GM19397 (cell line): ENCODE results near the gene SCUBE1.

ENCODE experiments used
- ATAC-seq: cut with Tn5 transposase; IDR thresholded peaks from one replicate; pipeline ENCODE4 v1.9.1; 2021; ENCODE audit warnings: mild to moderate bottlenecking, moderate library complexity; ENCODE audit not compliant: unreplicated experiment

Gene SCUBE1

DNA sequence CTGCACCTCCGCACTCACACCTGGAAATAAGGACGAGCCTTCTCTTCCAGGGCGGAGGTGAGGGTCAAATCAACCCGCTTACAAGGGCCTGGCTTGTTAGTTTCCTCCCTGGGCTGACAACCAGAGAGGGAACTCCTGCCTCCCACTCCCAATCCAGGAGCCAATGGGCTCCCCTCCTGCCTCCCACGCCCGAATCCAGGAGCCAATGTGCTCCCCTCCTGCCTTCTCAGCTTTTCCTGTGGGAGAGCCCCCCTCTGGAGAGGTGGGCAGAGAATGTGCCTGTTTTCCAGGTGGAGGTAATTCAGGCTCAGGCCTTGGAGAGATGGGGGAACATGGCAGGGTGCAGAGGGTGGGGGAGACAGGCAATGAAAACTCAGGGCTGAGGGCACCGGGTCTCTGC is 102.6 kb downstream of the SCUBE1 start:
- ATAC-seq: no peak

DNA sequence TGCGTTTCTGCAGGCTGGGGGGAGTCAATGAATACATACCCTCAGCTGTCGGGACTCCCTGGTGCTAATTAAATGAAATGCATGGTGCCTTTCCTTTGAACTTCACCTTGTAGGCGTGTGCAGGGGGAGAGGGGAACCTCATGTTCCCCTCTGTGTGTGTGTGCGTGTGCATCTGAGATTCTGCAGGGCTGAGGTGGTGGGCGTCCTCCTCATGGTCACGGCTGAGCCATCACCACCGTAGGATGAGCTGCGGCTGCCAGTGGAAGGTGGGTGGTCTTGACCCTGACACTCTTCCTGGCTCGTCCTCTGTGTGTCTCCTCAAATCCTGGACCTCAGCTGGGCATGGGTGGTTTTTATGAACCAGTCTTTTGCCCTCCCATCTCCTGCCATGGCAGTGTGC is 103.2 kb downstream of the SCUBE1 start:
- no peak for ATAC-seq

DNA sequence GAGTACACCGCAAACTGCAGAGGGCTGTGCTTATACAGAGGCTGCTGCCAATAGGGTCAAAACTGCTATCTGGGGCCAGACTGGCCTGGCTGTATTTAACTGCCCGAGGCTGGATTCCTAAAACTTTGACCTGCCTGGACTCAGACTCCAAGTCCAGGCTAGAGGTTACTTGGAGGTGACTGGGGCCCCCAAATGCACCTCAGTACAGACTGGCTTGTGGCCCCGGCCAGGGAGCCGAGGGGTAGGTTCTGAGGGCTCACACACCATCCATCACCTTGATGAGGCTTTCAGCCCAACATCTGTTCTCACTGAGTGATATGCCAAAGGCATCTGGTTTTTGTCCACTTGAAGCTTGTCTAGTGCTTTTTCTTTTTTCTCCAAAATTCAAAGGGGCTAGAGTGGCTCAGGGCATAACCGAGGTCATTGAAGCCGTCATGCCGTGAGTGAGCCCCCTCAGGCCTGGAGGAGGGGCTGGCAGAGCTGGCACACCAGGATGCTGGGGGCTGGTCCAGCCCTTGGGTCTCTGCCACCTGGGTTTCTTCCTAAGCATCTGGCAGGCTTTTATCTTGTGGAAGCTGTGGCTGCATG is 103.9 kb downstream of the SCUBE1 start:
- ATAC-seq: no peak

DNA sequence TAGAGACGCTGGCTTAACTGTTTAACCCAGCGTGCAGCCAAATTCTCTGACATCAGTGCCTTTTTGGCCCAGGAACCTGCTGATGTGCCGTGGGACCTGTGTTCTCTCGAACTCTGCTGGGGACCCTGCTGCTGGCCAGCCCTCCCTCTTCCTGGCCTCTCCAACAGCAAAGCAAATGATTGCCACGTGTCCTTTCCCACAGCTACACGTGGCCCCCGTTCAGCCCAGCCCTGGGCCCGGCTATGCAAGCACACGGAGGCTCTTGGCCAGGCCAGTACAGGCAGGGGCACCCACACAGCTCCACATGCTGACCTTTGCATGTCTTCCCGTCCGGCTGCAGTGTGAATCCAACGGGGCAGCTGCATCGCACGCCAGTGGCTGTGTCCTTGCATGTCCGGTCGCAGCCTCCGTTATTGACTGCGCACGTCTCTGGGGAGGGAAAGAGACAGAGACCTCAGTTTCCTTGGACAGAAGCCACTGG is 104.6 kb downstream of the SCUBE1 start:
- no peak for ATAC-seq

DNA sequence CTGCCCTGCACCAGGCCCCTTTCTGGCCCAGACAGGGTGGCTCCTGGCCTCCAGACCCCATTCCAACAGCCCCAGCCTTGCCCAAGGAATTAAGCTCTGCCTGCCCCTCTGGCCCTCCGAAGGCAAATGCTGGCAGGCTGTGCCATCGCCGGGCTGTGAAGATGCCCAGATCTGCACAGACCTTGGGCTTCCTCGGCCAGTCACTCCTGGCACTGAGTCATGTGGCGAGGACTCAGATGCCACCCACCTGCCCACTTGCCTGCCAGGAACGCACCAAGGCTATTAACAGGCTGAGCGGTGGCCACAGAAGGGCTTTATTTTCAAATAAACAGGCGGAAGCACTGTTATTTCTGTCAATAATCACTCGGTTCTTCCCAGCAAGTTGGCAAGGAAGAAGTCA is 105.9 kb downstream of the SCUBE1 start:
- ATAC-seq: no peak

DNA sequence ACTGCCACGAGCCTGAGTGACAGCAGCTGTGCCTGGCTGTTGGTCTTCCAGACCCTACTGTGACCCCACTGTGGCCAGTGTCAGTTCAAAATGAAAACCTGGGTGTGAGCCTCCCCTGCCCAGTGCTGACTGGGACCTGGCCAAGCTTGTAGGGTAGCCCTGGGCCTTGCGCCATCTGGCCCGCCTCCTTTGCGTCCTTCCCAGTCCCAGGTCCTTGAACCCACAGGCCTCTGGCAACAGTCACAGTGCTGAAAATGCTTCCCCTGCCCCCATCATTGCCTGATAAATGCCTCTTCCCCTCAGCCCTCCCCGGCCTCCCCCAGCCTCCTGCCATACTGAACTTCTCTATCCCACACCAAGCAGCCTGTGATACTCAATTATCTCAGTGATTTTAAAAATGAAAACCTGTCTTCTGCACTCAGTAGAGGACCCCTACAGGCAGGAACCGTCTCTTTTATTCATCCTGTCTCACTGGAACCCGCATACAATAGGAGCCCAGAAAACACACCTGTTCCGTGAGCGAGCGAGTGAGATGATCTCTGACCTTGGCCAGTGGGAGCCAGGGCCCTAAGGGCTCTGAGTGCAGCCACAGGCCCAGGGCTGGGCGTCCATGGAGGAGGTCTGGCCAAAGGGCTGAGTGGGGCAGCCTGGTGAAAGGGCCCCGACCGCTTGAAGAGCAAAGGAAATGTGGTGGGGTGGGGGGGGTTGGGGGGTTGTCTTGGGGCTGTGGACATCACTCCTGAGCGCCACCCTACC is 106.6 kb downstream of the SCUBE1 start:
- ATAC-seq: no peak

DNA sequence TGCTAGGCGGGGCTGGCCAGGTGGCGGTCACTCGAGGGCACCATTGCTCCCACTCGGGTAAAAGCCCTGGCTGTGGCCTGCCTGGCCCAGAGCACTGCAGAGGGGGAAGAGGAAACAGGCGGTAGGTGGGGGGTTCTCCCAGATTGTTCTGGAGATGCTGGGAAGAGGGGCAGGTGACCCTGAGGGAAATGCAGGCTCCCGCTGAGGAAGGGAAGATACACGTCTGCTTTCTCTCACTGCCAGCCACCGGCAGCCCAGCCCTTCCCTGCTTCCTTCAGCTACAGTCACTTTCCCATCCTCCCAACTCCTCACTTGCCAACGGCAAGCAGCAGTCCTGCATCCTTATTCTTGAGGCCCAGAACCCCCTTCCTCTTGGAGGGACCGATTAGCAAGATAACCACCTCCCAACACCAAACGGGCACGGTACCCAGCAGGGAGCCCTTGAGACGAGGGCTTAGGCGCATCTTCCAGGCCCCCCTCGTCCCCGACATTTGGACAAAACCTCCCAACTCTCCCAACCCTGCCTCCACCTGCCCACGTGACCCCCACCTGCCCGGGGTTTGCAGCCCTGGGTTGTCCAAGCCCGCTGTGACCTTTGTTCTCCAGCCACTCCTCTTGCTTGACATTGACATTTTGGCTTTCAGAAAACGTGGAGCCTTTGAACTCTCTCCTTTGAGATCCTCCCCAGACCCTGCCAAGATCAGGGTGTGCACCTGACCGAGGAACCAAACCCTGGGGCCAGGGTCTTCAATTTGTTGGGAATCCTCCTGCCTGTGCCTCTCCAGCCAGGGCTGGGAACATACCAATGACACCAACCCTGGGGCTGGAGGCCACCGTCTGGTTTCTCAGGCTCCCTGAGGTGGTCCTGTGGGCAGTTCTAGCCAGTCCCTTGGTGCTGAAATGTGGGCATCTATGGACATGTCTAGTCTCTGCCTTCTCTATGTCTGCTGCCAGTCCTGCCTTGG is 107.4 kb downstream of the SCUBE1 start:
- no peak for ATAC-seq

DNA sequence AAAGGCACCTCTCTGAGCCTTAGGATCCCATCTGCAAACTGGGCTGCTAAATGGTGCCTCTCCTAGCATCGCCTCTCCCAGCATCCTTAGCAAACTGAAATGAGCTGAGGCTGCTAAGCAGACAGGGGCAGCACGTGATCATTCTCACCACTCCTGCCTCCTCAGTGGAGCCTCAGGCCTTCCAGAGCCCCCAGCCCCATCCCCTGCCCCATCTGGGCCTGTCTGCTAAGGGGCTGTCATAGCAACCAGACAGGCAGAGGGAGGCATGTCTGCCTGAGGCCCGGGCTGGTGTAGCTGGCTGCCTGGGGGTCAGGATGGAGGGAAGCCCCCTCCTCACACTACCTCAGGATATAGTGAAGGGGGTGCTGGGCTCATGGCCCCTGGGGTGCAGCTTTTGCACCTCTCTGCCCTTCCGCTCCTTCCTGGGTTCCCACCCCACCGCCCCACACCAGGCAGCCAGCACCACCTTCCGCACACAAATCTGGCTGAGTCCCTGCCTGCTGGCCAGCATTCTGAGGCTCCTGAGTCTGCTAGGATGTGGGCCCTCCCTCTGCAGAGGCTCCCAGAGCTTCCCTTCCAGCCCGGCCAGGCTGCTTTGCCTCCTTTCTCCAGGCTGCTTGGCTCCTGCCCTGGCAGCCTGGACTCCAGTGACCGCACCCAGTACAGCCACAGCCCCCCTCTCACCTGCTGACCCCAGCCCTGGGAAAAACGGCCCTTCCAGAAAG is 108.7 kb downstream of the SCUBE1 start:
- ATAC-seq: no peak

DNA sequence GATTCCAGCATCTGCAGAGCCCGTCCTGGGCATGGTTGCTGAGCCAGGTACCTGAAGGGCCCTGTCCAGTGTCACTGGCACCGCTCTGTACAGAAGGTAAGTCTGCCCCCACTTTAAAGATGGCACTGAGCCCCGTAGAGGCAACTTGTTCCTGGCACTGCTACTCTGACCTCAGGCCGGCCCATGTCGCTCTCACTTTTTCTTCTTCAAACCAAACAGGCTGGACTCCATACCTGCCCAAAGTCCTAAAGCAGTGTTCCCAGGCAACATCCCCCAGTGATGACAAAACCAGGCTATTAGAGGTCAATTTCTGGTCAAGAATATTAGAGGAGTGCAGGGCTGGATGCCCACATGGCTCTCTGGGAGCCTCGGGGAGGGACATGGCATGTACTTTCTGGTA is 109.6 kb downstream of the SCUBE1 start:
- ATAC-seq: no peak

DNA sequence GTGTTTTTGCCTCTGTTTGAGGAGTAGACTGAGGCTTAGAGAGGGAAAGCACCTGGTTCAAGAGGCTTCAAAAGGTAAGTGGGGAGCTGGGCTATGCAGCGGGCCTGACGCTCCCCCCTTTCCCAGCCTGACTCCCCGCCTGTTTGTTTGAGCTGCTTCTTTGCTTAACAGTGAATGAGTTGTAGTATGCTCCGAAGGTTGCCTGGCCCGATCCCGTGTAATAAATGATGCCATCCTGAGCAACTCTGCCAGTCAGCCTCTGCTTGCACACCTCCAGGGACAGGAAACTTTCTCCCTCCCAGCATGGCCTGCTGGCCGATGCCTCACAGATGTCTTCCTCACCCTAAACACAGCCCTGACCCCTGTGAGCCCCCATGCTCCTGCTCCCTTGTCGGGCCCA is 110.7 kb downstream of the SCUBE1 start:
- ATAC-seq: no peak

DNA sequence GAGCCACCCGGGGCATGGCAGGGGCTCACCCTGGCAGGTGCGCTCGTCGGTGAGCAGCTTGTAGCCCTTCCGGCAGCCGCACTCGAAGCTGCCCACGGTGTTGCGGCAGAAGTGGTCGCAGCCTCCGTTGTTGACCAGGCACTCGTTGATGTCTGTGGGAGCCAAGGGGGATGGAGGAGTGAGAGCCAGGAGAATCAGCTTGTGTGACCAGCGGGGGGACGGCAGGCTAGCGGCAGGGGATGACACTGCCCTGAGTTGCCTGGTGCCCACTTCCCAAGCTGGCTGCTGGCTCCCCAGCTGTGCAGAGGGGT is 111.5 kb downstream of the SCUBE1 start:
- ATAC-seq: no peak

DNA sequence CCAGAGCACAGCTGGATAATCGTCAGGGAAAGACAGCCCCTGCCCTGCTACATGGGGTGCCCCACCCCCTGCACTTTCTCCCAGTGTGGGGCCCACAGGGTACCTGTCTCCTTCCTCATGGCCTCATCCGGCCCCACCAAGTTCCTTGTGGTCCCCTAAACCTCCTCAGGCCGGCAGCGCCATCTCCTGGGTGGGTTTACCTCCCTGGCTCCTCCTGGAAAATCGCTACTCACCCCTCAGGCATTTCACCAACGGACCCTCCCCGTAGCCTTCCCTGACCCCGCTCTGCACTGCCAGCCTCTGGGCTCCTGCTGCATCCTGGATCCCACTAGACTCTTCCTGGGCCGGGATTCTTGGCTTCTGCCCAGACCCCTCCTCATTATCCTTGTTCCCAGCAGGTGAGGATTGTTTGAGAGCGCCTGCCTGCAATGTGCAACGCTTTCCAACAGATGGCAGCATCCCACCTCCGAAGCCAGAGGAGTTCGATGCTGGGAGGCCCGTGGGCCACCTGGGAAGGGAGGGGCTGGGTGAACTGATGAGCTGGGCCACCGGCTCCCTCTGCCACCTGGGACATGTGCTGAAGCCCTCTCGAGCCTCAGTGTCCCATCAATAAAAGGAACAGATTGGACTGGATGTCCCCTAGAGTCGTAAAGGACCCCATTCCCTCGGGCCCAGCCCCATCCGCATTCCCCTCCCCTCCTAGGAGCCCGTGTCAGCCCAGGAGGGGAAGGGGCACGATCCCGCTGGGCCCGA is 112.0 kb downstream of the SCUBE1 start:
- no peak for ATAC-seq

DNA sequence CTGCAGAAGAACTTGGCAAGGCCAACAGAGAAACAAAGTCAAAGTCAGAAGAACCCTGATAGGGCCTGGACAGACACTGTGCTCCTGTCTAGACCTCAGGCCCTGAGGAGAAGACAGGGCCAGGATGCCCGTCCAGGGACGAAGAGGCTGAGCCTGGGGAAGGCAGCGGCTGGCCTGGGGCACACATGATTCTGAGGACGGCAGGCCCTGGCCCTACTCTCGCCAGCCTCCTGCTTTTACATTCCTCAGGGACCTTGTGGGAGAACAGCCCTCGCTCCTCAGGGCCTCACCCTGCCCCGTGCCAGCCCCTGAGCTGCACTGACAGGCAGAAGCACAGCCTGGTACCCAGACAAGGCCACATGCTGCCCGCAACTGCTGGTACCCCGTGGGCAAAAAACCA is 112.6 kb downstream of the SCUBE1 start:
- no peak for ATAC-seq

DNA sequence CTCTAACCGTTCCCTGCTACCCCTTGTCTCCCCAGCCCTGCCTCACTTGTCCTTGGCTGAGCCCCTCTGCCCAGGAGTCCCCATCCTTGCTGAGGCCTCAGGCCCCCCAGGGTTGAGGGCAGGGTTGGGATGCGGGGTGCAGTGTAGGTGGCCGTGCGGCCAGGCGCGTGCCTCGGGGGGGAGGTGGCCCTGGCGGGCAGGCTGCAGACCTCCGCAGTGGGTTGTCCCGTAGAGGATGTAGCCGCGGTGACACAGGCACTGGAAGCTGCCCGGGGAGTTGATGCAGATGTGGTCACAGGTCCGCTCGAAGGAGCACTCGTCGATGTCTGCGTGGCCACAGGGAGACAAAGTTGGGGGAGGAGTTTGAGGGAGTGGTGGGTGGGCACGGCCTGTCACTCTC is 114.3 kb downstream of the SCUBE1 start:
- no peak for ATAC-seq

DNA sequence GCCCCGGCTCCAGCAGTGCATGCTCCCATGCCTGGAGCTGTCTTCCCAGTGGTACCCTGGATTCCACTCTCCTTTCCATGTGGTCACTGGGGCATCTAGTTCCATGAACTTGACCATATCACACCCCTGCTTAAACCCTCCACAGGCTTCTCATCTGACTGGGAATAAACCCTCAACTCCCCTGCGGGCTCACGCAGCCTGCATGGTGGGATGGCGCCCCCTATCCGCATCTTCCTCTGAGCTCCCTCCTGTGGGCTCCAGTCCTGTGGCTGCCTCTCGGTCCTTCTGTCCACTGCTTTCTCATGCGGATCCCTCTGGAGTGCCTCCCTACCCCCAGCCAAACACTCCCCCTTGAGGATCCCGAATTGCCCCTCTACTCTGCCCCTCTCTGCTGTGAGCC is 114.8 kb downstream of the SCUBE1 start:
- ATAC-seq: no peak

DNA sequence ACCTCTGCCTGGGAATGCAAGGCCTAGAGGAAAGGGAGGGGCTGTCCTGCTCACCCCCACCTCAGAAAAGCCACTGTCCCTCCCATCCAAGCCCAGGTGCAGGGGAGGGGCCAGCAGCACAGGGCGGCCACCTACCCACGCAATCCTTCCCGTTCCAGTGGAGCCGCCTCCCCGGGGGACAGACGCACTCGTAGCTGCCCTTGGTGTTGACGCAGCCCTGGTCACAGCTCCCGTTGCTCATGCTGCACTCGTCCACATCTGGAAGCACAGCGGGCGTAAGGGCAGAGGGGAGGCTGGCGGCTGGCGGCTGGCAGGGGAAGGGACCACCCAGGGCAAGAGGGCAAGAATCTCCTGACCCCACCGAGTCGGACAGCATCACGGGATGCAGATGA is 115.9 kb downstream of the SCUBE1 start:
- no peak for ATAC-seq

DNA sequence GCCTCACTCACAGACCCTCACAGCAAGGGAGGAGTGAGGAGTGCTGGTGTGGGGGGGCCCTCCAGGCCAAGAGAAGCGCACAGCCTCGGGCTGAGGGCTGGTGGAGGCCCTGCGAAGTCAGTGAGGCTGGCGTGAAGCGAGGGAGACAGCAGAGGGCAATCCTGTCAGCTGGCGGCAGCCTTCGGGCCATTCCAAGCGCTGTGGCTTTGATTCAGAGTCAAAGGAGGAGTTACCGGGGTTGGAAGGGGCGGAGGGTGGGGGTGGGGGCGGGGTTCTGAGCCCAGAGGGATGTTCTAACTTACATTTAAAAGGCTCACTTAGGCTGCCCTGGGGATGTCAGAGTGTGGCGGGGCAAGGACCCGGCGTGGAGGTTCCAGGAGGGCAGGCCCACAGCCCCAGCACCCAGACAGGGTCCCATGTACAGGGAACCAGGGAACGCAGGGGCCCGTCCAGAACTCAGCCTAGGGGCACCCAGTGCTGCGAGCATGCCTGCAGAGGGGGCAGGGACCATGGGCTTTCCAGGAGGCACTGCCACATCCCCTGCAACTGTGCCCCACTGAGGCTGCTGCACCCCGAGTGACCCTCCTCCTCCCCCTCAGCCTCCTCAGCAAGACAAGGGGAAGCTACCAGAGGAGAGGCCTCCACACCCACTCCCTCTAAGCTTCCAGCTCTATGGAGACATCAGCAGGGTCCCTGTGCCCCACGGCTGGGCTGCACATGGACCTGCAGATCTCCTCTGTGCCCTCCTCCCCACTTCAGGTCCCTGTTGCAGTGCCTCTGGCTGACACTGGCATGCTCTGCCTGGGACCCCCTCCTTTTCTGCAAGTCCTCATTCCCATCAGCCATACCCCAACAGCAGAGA is 116.6 kb downstream of the SCUBE1 start:
- no peak for ATAC-seq

DNA sequence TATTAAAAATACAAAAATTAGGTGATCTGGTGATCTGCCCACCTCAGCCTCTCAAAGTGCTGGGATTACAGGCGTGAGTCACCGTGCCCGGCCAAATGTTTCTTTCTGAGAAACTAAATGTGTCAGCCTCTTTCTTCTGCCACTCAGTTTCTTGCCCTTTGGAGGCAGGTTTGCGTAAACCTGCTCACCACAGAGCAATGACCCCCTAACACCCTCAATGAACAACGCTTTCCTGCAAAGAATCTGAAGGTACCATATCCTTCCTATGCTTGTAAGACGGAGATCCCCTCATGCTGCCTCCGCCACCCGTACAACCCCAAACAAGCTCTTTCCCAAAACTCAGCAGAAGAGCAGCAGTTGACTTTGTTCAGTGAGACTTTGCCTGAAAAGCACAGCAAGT is 117.6 kb downstream of the SCUBE1 start:
- ATAC-seq: no peak

DNA sequence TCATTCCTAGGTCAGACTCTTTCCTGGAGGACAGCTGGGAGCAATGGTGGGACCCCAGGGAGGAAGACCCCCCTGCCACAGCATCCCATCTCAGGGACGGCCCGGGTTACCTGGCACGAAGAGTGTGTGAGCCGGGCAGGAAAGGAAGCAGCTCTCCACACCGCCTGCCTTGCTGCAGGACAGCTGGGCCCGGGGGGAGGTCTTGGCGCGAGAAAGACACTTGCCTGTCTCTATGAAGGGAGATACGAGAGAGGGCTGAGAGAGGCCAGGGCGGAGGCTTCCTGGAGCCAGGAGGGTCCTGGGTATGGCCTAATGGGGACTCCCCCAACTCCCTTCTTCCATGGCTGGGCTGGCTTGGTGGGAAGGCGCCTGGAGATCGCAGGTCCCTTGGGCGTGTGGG is 120.2 kb downstream of the SCUBE1 start:
- ATAC-seq: no peak

DNA sequence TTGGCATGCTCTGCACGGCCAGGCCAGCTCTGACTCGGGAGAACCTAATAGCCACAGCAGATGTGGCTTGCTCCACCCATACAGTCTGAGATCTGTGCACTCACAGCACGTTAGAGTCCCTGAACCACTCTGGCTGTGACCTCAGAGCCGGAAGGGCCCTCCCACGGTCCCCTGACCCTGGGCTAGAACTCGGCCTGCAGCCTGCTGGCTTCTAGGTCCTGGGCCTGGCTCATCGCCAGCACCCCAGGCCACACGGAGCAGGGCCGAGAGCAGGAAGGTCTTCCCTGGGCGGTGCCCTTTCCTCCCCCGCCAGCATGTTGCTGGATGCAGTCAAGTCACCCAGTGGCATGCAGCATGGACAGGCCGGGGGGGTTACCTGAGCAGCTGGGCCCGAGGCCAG is 120.9 kb downstream of the SCUBE1 start:
- ATAC-seq: no peak
